Parathyroid adenoma (tissue), 2 donors: ENCODE measurements around the gene OPALIN.

ENCODE experiments used
- H2AFZ ChIP-seq: fragments of 300-600 bp; sonication (generic); one replicate; pipeline ENCODE4 v1.7.0; 2017; ENCODE audit warnings: antibody characterized with exemption, mild to moderate bottlenecking
- H3K27ac ChIP-seq: fragments of 300-600 bp; sonication (generic); one replicate; pipeline ENCODE4 v1.7.0; 2017
- H3K27me3 ChIP-seq: fragments of 300-600 bp; sonication (generic); one replicate; pipeline ENCODE4 v1.7.0; 2017; ENCODE audit warnings: low read length; ENCODE audit not compliant: control insufficient read depth, insufficient read depth
- H3K36me3 ChIP-seq: fragments of 300-600 bp; sonication (generic); one replicate; pipeline ENCODE4 v1.7.0; 2017; ENCODE audit warnings: low read length; ENCODE audit not compliant: control insufficient read depth, insufficient read depth
- H3K4me1 ChIP-seq: fragments of 300-600 bp; sonication (generic); one replicate; pipeline ENCODE4 v1.7.0; 2017; ENCODE audit warnings: control low read depth
- H3K4me2 ChIP-seq: fragments of 300-600 bp; sonication (generic); one replicate; pipeline ENCODE4 v1.7.0; 2017; ENCODE audit warnings: low read length
- H3K4me3 ChIP-seq: fragments of 300-600 bp; sonication (generic); one replicate; pipeline ENCODE4 v1.7.0; 2017; ENCODE audit warnings: low read depth, low read length
- H3K79me2 ChIP-seq: fragments of 300-600 bp; sonication (generic); one replicate; pipeline ENCODE4 v1.7.0; 2017; ENCODE audit warnings: control low read depth
- H3K9ac ChIP-seq: fragments of 300-600 bp; sonication (generic); one replicate; pipeline ENCODE4 v1.7.0; 2017; ENCODE audit warnings: mild to moderate bottlenecking
- H3K9me3 ChIP-seq: fragments of 300-600 bp; sonication (generic); one replicate; pipeline ENCODE4 v1.7.0; 2017; ENCODE audit warnings: low read length; ENCODE audit not compliant: control insufficient read depth
- TF ChIP-seq, protein P1 (sequence below): fragments of 300-600 bp; sonication (generic); IDR thresholded peaks from one replicate; pipeline ENCODE4 v1.7.0; 2017; ENCODE audit warnings: antibody characterized with exemption, mild to moderate bottlenecking
- donor health status: primary hyperparathyroidism.

OPALIN gene

DNA sequence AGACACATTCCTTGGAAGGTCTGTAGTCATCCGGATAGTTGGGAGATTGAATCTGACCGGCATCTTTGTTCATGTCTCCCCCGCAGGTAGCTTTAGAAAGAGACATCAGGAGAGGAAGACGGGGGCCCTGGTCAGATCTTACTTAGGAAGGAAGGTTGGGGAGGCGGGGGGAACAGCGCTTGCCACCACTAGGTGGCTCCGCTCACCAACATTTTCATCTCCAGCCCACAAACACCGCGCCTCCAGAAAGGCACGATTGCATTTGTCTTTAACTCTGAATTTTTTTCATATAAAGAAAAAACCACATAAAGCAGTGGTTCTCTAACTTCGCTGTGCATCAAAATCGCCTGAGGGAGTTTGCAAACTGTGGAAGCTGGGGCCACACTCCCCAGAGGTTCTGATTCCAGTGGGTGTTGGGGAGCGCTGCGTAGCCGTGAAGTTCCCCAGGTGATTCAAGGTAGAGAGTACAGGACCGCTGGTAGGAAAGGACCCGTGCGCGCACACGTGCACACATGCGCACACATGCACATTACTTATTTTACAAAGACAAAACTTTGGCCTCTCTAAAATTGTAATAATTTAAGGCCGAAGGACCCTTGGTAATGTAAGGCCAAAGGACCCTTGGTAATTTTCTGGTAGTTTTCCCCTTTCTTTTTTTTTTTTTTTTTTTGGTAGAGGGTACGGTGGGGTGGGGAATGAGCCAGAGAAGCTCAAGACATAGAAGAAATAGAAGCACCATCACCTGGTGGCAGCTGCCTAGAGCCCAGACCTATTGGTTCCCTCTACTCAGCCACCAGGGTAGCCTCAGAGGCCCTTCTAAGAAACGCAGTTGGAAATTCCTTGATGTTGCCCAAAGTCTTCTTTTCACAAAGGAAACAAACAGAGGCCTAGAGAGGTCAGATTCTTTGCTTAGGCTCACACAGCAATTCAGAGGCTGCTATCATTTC is 37.4 kb upstream of the OPALIN start:
- peak overlapping the region; percentile 6 for H2AFZ ChIP-seq
- no peak overlapping the region for H3K9ac ChIP-seq
- no peaks in the 10 kb centered on the region for H3K36me3 ChIP-seq
- TF ChIP-seq, protein P1, sequence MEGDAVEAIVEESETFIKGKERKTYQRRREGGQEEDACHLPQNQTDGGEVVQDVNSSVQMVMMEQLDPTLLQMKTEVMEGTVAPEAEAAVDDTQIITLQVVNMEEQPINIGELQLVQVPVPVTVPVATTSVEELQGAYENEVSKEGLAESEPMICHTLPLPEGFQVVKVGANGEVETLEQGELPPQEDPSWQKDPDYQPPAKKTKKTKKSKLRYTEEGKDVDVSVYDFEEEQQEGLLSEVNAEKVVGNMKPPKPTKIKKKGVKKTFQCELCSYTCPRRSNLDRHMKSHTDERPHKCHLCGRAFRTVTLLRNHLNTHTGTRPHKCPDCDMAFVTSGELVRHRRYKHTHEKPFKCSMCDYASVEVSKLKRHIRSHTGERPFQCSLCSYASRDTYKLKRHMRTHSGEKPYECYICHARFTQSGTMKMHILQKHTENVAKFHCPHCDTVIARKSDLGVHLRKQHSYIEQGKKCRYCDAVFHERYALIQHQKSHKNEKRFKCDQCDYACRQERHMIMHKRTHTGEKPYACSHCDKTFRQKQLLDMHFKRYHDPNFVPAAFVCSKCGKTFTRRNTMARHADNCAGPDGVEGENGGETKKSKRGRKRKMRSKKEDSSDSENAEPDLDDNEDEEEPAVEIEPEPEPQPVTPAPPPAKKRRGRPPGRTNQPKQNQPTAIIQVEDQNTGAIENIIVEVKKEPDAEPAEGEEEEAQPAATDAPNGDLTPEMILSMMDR: peak; percentile 85
- no peak overlapping the region for H3K27ac ChIP-seq
- no peaks in the 10 kb centered on the region for H3K79me2 ChIP-seq
- no peak overlapping the region for H3K4me3 ChIP-seq
- H3K27me3 ChIP-seq: no peaks in the 10 kb centered on the region
- H3K4me1 ChIP-seq: no peaks in the 10 kb centered on the region
- no peaks in the 10 kb centered on the region for H3K9me3 ChIP-seq
- no peak overlapping the region for H3K4me2 ChIP-seq

DNA sequence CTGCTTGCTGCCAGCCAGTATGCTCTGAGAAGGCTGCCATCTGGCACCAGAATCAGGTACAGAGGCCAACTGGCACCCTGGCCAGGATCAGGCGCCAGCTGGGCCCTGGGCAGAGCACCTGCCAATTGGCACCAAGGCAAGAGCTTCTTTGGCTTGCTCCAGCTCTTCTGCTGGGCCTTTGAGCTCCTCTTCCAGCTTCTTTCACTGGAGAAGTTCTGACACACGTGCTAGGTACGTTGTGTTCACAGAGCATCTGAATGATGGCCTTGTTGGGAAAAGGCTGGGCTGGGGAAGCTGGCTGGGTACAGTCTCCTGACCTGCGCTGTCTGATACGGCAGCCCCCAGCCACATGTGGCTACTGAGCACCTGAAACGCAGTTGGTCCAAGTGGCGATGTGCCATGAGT is 31.7 kb upstream of the OPALIN start:
- no peak overlapping the region for H3K27ac ChIP-seq
- H3K27me3 ChIP-seq: no peaks in the 10 kb centered on the region
- no peak overlapping the region for H2AFZ ChIP-seq
- no peaks in the 10 kb centered on the region for H3K79me2 ChIP-seq
- no peaks in the 10 kb centered on the region for H3K4me1 ChIP-seq
- no peak overlapping the region for H3K4me2 ChIP-seq
- no peaks in the 10 kb centered on the region for H3K9me3 ChIP-seq
- H3K9ac ChIP-seq: no peak overlapping the region
- no peak overlapping the region for H3K4me3 ChIP-seq
- no peaks in the 10 kb centered on the region for H3K36me3 ChIP-seq
- TF ChIP-seq, protein P1: no peak

DNA sequence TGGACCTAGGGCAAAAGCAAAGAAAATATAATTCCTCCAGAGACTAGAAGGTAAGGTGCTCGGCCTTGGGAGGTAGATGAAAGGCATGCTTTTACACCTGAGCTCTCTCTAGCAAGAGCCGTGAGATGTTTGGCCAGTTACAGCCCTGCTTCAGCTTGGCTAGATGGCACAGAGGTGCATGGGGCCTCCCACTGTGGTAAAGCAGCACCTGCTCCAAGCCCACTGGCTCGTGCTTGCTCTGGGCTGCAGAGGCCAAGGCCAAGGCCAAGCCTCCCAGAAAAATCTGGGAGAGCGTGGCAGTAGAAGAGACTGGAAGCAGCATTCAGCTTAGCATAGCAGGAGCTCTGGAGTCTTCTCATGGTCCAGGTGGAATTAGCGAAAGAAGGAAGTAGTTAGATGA is 31.0 kb upstream of the OPALIN start:
- H3K27me3 ChIP-seq: no peaks in the 10 kb centered on the region
- H3K79me2 ChIP-seq: no peaks in the 10 kb centered on the region
- no peaks in the 10 kb centered on the region for H3K9me3 ChIP-seq
- H3K9ac ChIP-seq: no peak overlapping the region
- no peak overlapping the region for H2AFZ ChIP-seq
- H3K4me1 ChIP-seq: no peaks in the 10 kb centered on the region
- no peaks in the 10 kb centered on the region for H3K36me3 ChIP-seq
- TF ChIP-seq, protein P1: no peak
- no peak overlapping the region for H3K27ac ChIP-seq
- H3K4me2 ChIP-seq: no peak overlapping the region
- no peak overlapping the region for H3K4me3 ChIP-seq

DNA sequence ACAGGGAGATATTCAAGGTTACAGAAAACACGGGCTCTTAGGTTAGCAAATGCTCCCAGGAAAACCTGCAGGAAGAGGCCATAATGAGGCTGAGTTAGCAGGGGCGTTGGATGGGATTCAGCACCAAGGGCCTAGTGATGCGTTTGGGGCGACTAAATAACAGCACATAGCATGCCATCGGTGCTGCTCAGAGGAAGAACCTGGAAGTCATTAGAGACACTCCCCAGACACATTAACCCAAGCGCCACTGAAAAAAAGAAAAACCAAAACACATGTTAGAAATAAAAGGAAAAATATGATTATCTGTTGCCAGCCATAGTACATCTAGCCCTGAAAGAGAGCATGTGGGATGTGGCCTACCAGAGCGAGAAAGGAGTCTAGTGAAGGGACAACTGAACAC is 28.8 kb upstream of the OPALIN start:
- no peak overlapping the region for H2AFZ ChIP-seq
- no peaks in the 10 kb centered on the region for H3K27me3 ChIP-seq
- H3K36me3 ChIP-seq: no peaks in the 10 kb centered on the region
- no peaks in the 10 kb centered on the region for H3K9me3 ChIP-seq
- no peaks in the 10 kb centered on the region for H3K4me1 ChIP-seq
- H3K79me2 ChIP-seq: no peaks in the 10 kb centered on the region
- no peak overlapping the region for H3K4me3 ChIP-seq
- TF ChIP-seq, protein P1: no peak
- H3K4me2 ChIP-seq: no peak overlapping the region
- no peak overlapping the region for H3K27ac ChIP-seq
- H3K9ac ChIP-seq: no peak overlapping the region

DNA sequence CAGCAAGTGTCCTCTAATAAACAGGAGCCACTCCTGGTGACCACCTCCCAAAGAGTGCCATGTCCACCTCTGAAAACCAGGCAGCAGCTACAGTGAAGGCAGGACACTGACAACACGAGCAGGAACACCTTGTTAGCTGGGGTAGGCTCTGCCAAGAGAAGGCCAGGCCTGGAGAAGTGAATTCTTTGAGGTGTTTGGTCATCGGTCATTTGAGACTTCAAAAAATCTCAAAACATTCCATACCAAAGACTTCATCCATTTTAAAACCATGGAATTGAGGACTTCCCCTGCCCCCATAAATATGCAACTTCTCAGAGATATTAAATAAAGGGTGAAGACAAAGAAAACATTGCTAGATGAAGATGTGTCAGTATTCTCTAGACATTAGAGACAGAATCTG is 28.4 kb upstream of the OPALIN start:
- no peak overlapping the region for H2AFZ ChIP-seq
- no peaks in the 10 kb centered on the region for H3K27me3 ChIP-seq

More for the DNA sequence above, 28.4 kb upstream of the OPALIN start:
- no peak overlapping the region for H3K4me3 ChIP-seq
- H3K36me3 ChIP-seq: no peaks in the 10 kb centered on the region
- no peaks in the 10 kb centered on the region for H3K79me2 ChIP-seq
- H3K9ac ChIP-seq: no peak overlapping the region
- H3K27ac ChIP-seq: no peak overlapping the region
- H3K4me2 ChIP-seq: no peak overlapping the region
- no peaks in the 10 kb centered on the region for H3K4me1 ChIP-seq
- no peaks in the 10 kb centered on the region for H3K9me3 ChIP-seq
- TF ChIP-seq, protein P1: no peak
